Nephron progenitor cell (in vitro differentiated cells): Measurements from ENCODE around the gene FBXL7.

Experiments
- DNase-seq: peaks from one replicate; pipeline ENCODE4 v3.0.0; 2021
- H3K27ac Mint-ChIP-seq: 2 replicates; pipeline ENCODE4 v1.8.0; 2021; ENCODE audit warnings: mild to moderate bottlenecking, moderate library complexity, mixed read lengths
- H3K27me3 Mint-ChIP-seq: 2 replicates; pipeline ENCODE4 v1.8.0; 2021; ENCODE audit warnings: mild to moderate bottlenecking, low read depth, mixed read lengths; ENCODE audit not compliant: poor library complexity
- H3K36me3 Mint-ChIP-seq: 2 replicates; pipeline ENCODE4 v1.8.0; 2021; ENCODE audit warnings: low read depth, mixed read lengths
- H3K4me1 Mint-ChIP-seq: 2 replicates; pipeline ENCODE4 v1.8.0; 2021; ENCODE audit warnings: mixed read lengths
- H3K4me3 Mint-ChIP-seq: 2 replicates; pipeline ENCODE4 v1.8.0; 2021; ENCODE audit warnings: mild to moderate bottlenecking, moderate library complexity, mixed read lengths
- H3K9me3 Mint-ChIP-seq: 2 replicates; pipeline ENCODE4 v1.8.0; 2021; ENCODE audit warnings: mild to moderate bottlenecking, moderate library complexity, mixed read lengths
- TF ChIP-seq, protein P1 (sequence below): fragments of 200-600 bp; sonication (generic); IDR thresholded peaks from 2 replicates; pipeline ENCODE4 v1.5.0; 2021; ENCODE audit warnings: antibody characterized with exemption

The FBXL7 gene

DNA sequence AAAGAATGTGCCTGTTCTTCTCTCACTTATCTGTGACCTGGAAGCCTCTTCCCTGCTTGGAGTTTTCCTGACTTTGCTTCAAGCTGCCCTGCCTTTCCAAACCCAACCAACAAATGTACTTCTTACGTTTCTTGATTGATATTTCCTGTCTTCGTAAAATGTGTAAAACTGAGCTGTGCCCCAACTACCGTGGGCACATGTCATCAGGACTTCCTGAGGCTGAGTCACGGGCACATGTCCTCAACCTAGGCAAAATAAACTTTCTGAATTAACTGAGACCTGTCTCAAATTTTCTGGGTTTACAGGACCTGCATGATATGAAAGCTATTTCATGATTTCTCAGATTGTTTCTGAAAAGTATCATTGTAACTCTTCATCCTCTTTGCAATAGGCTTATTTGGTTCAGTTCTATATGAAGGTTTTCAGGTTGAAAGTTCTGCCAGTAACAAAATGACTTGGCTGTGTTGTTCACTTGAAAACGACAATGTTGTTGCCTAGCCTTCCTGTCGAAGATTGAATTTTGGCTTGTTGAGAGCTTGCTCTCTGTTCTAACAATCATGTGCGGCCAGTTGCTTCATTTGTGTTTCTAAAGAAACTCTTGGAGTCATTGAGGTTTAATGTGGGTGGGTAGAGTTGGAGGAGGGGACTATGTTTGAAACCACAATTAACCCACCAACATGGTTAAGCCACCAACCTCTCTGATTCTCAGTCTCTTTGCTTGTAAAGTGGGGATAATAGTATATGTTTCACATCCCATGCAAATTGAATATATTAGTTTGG is 145.6 kb downstream of the FBXL7 start:
- Mint-ChIP-seq H3K9me3 (peaks cover 4% of the 10 kb centered on the region), H3K4me1 (peaks cover 6% of the 10 kb centered on the region), H3K4me3 (no peak overlapping the region), H3K27me3 (no peaks in the 10 kb centered on the region), H3K27ac (peak overlapping the region; percentile 8), H3K36me3 (peaks cover 2% of the 10 kb centered on the region)
- DNase-seq = no peak
- TF ChIP-seq, protein P1, sequence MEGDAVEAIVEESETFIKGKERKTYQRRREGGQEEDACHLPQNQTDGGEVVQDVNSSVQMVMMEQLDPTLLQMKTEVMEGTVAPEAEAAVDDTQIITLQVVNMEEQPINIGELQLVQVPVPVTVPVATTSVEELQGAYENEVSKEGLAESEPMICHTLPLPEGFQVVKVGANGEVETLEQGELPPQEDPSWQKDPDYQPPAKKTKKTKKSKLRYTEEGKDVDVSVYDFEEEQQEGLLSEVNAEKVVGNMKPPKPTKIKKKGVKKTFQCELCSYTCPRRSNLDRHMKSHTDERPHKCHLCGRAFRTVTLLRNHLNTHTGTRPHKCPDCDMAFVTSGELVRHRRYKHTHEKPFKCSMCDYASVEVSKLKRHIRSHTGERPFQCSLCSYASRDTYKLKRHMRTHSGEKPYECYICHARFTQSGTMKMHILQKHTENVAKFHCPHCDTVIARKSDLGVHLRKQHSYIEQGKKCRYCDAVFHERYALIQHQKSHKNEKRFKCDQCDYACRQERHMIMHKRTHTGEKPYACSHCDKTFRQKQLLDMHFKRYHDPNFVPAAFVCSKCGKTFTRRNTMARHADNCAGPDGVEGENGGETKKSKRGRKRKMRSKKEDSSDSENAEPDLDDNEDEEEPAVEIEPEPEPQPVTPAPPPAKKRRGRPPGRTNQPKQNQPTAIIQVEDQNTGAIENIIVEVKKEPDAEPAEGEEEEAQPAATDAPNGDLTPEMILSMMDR = no peak

GRCh38 chr5:15646371-15646770 is 146.4 kb downstream of the FBXL7 start:
- Mint-ChIP-seq H3K27me3 (peaks cover 4% of the 10 kb centered on the region), H3K9me3 (peaks cover 10% of the 10 kb centered on the region), H3K4me3 (no peak overlapping the region), H3K36me3 (peaks cover 6% of the 10 kb centered on the region), H3K27ac (no peak overlapping the region), H3K4me1 (peaks cover 6% of the 10 kb centered on the region)
- no peak for DNase-seq
- TF ChIP-seq, protein P1 = no peak

DNA sequence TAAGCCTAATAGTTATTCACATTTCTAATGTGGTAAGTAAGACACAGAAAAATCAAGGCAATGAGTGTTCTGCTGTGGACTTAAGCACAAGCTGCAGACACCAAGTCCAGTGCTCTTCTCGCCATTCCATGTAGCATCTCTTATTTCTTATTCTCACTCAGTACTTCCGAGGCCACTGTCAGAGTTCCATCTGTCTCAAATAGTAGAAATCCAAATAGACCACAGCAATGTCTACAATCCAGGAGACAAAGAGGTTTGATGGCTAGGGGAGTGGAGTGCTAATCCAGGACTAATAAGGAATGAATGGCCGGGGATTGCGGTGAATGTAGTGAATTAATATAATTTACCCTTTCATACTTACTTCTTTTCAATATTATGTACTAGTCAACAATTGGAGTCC is 147.3 kb downstream of the FBXL7 start:
- peaks cover 11% of the 10 kb centered on the region for H3K36me3 Mint-ChIP-seq
- no peak overlapping the region for H3K27ac Mint-ChIP-seq
- DNase-seq = no peak

GRCh38 chr5:15650266-15650665 is 150.3 kb downstream of the FBXL7 start:
- peaks cover 18% of the 10 kb centered on the region for H3K9me3 Mint-ChIP-seq

More for the DNA sequence above, 147.3 kb downstream of the FBXL7 start:
- TF ChIP-seq, protein P1 = no peak
- H3K4me3 Mint-ChIP-seq = no peak overlapping the region
- peaks cover 6% of the 10 kb centered on the region for H3K4me1 Mint-ChIP-seq
- H3K27me3 Mint-ChIP-seq = peaks cover 4% of the 10 kb centered on the region
- peaks cover 18% of the 10 kb centered on the region for H3K9me3 Mint-ChIP-seq

DNA sequence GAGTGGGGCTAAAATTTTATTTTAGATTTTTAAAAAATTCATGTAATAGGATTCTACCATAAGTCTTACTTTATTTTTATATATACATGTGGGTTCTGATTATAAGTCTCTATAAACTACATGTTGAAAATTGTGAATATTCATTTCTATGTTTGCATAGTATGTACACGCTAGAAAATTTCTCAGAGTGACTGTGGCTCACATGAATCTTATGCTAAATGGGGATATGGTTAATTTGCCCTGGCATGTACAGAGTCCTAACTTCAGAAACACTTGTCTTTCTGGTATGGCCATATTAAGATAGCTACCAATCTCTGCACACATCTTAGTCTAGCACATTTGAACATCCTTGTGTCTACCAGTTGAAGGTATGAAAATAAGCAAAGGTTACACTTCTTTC is 154.8 kb downstream of the FBXL7 start:
- TF ChIP-seq, protein P1 = no peak
- H3K27ac Mint-ChIP-seq = no peak overlapping the region
- H3K4me1 Mint-ChIP-seq = no peaks in the 10 kb centered on the region
- no peak overlapping the region for H3K4me3 Mint-ChIP-seq
- H3K27me3 Mint-ChIP-seq = peaks cover 4% of the 10 kb centered on the region
- no peak for DNase-seq
- peaks cover 37% of the 10 kb centered on the region for H3K9me3 Mint-ChIP-seq
- peaks cover 23% of the 10 kb centered on the region for H3K36me3 Mint-ChIP-seq

More at GRCh38 chr5:15650266-15650665, 150.3 kb downstream of the FBXL7 start:
- Mint-ChIP-seq H3K27ac (no peak overlapping the region), H3K27me3 (peaks cover 4% of the 10 kb centered on the region), H3K4me1 (peaks cover 2% of the 10 kb centered on the region), H3K36me3 (peaks cover 11% of the 10 kb centered on the region), H3K4me3 (no peak overlapping the region)
- TF ChIP-seq, protein P1 = no peak
- DNase-seq = no peak

- peaks cover 34% of the 10 kb centered on the region for H3K9me3 Mint-ChIP-seq
- H3K27ac Mint-ChIP-seq = no peak overlapping the region
- TF ChIP-seq, protein P1 = no peak
- H3K4me1 Mint-ChIP-seq = no peaks in the 10 kb centered on the region
- peaks cover 19% of the 10 kb centered on the region for H3K36me3 Mint-ChIP-seq
- H3K27me3 Mint-ChIP-seq = peaks cover 4% of the 10 kb centered on the region
- DNase-seq = no peak
- no peak overlapping the region for H3K4me3 Mint-ChIP-seq
Measured at GRCh38 chr5:15655683-15656082, 155.7 kb downstream of the FBXL7 start.
